GM21381 (cell line): ENCODE measurements around the gene STIP1.

Experiments used
- ATAC-seq: cut with Tn5 transposase; IDR thresholded peaks from one replicate; pipeline ENCODE4 v1.9.1; 2021; ENCODE audit warnings: mild to moderate bottlenecking, moderate library complexity; ENCODE audit not compliant: unreplicated experiment

The STIP1 gene

GRCh38 chr11:64234647-64235379, 48.8 kb downstream of the STIP1 start:
- ATAC-seq: peak; percentile 20

GRCh38 chr11:64235437-64236161, 49.6 kb downstream of the STIP1 start:
- no peak for ATAC-seq

GRCh38 chr11:64237484-64237951, 51.5 kb downstream of the STIP1 start:
- no peak for ATAC-seq

- ATAC-seq: no peak
Measured at GRCh38 chr11:64238076-64238475, 52.1 kb downstream of the STIP1 start.

GRCh38 chr11:64238999-64239398, 53.0 kb downstream of the STIP1 start:
- no peak for ATAC-seq

- peak; percentile 3 for ATAC-seq
Measured at GRCh38 chr11:64239662-64240434, 53.9 kb downstream of the STIP1 start.

- ATAC-seq: peak; percentile 44
Measured at GRCh38 chr11:64240435-64241240, 54.7 kb downstream of the STIP1 start, which contains the start of gene FKBP2. Gene FKBP2 (plus strand): TSS chr11:64241095. CDS start chr11:64242388, 1,293 bp downstream.

GRCh38 chr11:64241241-64241490, 55.2 kb downstream of the STIP1 start:
- ATAC-seq: peak; percentile 57

- peak; percentile 5 for ATAC-seq
Measured at GRCh38 chr11:64241491-64242374, 55.8 kb downstream of the STIP1 start.

GRCh38 chr11:64243236-64243854, 57.4 kb downstream of the STIP1 start:
- no peak for ATAC-seq

GRCh38 chr11:64244107-64244506, 58.1 kb downstream of the STIP1 start:
- ATAC-seq: no peak

GRCh38 chr11:64244966-64245365, 59.0 kb downstream of the STIP1 start:
- ATAC-seq: no peak

- ATAC-seq: no peak
Measured at GRCh38 chr11:64245401-64245796, 59.4 kb downstream of the STIP1 start.

GRCh38 chr11:64245797-64246620, 60.0 kb downstream of the STIP1 start:
- no peak for ATAC-seq

- ATAC-seq: peak; percentile 5
Measured at GRCh38 chr11:64246621-64246870, 60.6 kb downstream of the STIP1 start.

GRCh38 chr11:64246871-64247728, 61.1 kb downstream of the STIP1 start, which contains the start of gene PPP1R14B:
Gene PPP1R14B (minus strand): TSS chr11:64246943. CDS start chr11:64246673, 270 bp downstream.
- peak; percentile 41 for ATAC-seq

- ATAC-seq: no peak
Measured at GRCh38 chr11:64247729-64248531, 62.0 kb downstream of the STIP1 start.
